Breast epithelium (tissue), 4 donors: ENCODE results near the gene MYBPC3. TPM values are rescaled to one million over a fixed set of nuclear protein-coding genes. Genes with fewer than 3 reads are reported as not detected.

Experiments
- DNase-seq, 2 donors: peaks; one replicate each; pipeline ENCODE4 v3.0.0-alpha.2; 2019; ENCODE audit warnings: low spot score in 2 of 2
- H3K27ac ChIP-seq, 2 donors: fragments of 200-600 bp; sonication (generic) in 1 of 2; one replicate each; pipeline ENCODE4 v1.5.1; 2016 to 2019; ENCODE audit warnings: mild to moderate bottlenecking in 1 of 2
- H3K27me3 ChIP-seq, 2 donors: fragments of 200-600 bp; sonication (generic) in 1 of 2; one replicate each; pipeline versions ENCODE4 v1.5.1 to v1.6.0; 2017 to 2019; ENCODE audit warnings: control low read depth in 1 of 2, mild to moderate bottlenecking in 1 of 2
- H3K36me3 ChIP-seq: fragments of 200-600 bp; one replicate; pipeline ENCODE4 v1.5.1; 2019
- H3K4me1 ChIP-seq, 2 donors: fragments of 200-600 bp; sonication (generic); one replicate each; pipeline ENCODE4 v1.5.1; 2016 to 2019; ENCODE audit warnings: control low read depth in 1 of 2
- H3K4me3 ChIP-seq, 3 donors: fragments of 200-600 bp; sonication (generic); 1 replicate in 2 of 3; 2 replicates in 1 of 3; pipeline ENCODE4 v1.5.1; 2016 to 2019; ENCODE audit warnings: mild to moderate bottlenecking in 3 of 3, moderate library complexity in 2 of 3
- H3K9me3 ChIP-seq, 2 donors: fragments of 200-600 bp; sonication (generic) in 1 of 2; one replicate each; pipeline ENCODE4 v1.5.1; 2016 to 2019; ENCODE audit warnings: control low read depth in 1 of 2
- POLR2A ChIP-seq: fragments of 450-650 bp; IDR thresholded peaks from one replicate; pipeline ENCODE4 v1.6.1; 2016; ENCODE audit warnings: antibody characterized with exemption, mild to moderate bottlenecking, moderate library complexity
- POLR2AphosphoS5 ChIP-seq, 3 donors: sonication (generic); formaldehyde crosslinking; IDR thresholded peaks; one replicate each; pipeline ENCODE4 v1.6.1; 2017; ENCODE audit warnings: antibody characterized with exemption in 3 of 3
- intact Hi-C: fragments of 100-400 bp; cut with DNase I; formaldehyde crosslinking; loops from one replicate; pipeline ENCODE4 v1.15.1; 2023; ENCODE audit warnings: low total_unique reads
- total RNA-seq, 3 donors: library from RNA; depleted of rRNA; stranded (reverse); fragments of >200 nt; gene quantifications; one replicate each; pipeline ENCODE4 v1.1.0, GENCODE V29; 2016
- TF ChIP-seq, protein P1 (sequence below), 3 donors: fragments of 450-650 bp; IDR thresholded peaks; one replicate each; pipeline ENCODE4 v1.5.1; 2016 to 2017; ENCODE audit warnings: antibody characterized with exemption in 3 of 3, mild to moderate bottlenecking in 3 of 3, moderate library complexity in 3 of 3

The MYBPC3 gene
- total RNA-seq, 3 donors from 2014 or later, result under 0.01 TPM; not detected in 1

DNA sequence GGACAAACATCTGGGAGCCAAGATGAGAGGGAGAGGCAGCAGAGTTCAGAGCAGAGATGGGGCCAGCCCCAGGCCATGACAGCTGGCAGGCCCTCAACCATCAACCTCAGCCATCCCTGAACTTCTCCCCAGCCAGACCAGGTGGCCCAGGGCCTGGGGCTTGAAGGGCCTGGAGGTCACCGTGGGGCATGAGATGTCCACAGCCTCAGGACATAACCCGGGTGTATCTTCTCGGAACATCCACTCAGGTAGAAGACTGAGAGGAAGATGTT, 43.5 kb upstream of the MYBPC3 start:
- H3K27me3 ChIP-seq, result no peaks in the 10 kb centered on the region
- peaks cover 0 to 3% of the 10 kb centered on the region in 2 donors for H3K4me1 ChIP-seq
- intact Hi-C loops, result no loop called here
- TF ChIP-seq POLR2AphosphoS5 (IDR thresholded peaks at IDR 0.05), result no peak
- TF ChIP-seq, protein P1, sequence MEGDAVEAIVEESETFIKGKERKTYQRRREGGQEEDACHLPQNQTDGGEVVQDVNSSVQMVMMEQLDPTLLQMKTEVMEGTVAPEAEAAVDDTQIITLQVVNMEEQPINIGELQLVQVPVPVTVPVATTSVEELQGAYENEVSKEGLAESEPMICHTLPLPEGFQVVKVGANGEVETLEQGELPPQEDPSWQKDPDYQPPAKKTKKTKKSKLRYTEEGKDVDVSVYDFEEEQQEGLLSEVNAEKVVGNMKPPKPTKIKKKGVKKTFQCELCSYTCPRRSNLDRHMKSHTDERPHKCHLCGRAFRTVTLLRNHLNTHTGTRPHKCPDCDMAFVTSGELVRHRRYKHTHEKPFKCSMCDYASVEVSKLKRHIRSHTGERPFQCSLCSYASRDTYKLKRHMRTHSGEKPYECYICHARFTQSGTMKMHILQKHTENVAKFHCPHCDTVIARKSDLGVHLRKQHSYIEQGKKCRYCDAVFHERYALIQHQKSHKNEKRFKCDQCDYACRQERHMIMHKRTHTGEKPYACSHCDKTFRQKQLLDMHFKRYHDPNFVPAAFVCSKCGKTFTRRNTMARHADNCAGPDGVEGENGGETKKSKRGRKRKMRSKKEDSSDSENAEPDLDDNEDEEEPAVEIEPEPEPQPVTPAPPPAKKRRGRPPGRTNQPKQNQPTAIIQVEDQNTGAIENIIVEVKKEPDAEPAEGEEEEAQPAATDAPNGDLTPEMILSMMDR (IDR thresholded peaks at IDR 0.05), result no peak
- TF ChIP-seq POLR2A, result no peak
- DNase-seq, result no peak
- no peak overlapping the region for H3K4me3 ChIP-seq
- peak overlapping the region in 1 of 2 donors; percentile 88 for H3K27ac ChIP-seq
- H3K9me3 ChIP-seq, result no peaks in the 10 kb centered on the region
- H3K36me3 ChIP-seq, result no peaks in the 10 kb centered on the region

DNA sequence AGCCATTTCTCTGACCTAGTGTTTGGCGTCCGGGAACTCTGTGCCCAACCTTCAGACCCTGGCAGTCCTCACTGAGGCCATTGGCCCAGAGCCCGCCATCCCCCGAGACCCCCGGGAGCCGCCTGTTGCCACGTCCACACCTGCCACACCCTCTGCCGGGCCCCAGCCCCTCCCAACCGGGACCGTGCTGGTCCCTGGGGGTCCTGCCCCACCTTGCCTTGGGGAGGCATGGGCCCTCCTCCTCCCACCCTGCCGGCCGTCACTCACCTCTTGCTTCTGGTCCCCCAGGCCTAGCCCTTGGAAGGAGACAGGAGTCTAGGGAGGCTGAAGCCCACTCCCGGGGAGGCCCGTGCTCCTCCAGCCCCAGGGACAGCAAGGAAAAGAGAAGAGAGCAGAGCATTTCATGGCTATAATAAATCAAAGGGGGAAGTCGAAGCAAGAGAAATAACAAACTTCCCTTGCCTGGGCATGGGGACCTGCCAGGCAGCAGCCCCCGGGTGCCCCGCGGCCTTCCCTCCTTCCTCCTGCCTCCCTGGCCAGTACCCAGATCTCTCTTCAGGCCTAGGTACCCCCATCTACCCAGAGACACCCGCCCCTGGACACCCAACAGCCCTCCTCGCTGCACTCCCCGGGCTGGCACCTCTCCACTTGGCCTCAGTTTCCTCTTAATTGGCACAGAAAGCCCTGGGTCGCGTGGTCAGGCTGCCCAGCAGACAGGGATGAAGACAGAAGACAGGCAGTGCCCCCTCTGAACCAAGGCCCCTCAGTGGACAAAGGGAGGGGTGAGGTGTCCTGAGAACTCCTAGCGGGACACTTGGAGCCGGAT, 42.9 kb upstream of the MYBPC3 start:
- Histone ChIP-seq H3K4me3 (peak overlapping the region in 2 of 3 donors; percentile 8 to 19), H3K27me3 (no peaks in the 10 kb centered on the region), H3K36me3 (no peaks in the 10 kb centered on the region), H3K27ac (peak overlapping the region; percentile 73 to 88), H3K4me1 (peaks cover 0 to 3% of the 10 kb centered on the region in 2 donors), H3K9me3 (no peaks in the 10 kb centered on the region)
- peak in 1 of 2 donors; percentile 45 for DNase-seq
- no peak for TF ChIP-seq POLR2A
- TF ChIP-seq POLR2AphosphoS5 (IDR thresholded peaks at IDR 0.05), result no peak
- TF ChIP-seq, protein P1 (IDR thresholded peaks at IDR 0.05), result no peak
- intact Hi-C loops, result no loop called here

DNA sequence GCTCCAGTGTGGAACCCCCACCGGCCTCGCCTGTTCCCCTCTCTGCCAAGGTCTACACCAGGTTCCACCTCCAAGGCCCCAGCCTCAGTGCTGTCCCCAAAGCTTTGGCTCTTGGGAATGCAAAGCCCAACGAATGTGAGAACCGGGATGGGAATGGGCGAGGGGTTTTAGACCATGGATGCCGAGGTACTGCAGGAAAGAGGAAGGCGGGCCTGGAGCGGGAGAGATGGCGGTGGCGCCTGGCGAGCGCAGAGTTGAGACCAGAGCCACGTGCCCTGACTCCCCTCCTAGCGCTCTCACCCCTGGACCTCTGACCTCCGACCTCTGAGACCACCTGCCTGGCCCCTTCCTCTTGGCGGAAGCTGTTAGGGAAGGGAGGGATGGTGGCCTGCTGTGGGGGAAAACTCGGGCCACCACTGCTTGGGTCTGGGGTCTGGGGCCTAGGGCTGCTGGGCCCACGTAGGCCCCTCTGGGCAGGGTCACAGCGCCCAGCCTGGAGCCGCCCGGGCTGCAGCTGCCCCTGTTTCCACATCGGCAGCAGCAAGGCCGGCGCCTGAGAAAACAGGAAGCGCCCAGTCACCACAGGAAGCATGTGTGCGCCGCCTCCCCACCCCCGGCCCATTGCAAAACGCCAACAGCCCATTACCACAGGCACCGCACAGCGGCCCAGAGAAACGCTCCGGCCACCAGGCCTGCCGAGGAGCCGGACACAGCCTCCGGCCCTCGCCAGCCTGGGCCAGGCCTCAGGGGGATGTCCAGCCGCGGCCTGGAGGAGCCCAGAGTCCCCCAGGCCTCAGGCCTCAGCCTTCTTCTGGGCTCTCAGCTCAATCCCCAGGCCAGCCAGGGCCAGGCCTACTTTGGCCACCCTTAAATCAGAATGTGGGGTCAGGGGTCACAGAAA, 42.1 kb upstream of the MYBPC3 start:
- peak overlapping the region in 2 of 3 donors; percentile 8 to 19 for H3K4me3 ChIP-seq
- H3K27ac ChIP-seq, result peak overlapping the region; percentile 73 to 88
- DNase-seq, result peak in 1 of 2 donors; percentile 49
- intact Hi-C loops, result no loop called here
- no peaks in the 10 kb centered on the region for H3K36me3 ChIP-seq
- H3K27me3 ChIP-seq, result no peaks in the 10 kb centered on the region
- H3K9me3 ChIP-seq, result no peaks in the 10 kb centered on the region
- TF ChIP-seq, protein P1 (IDR thresholded peaks at IDR 0.05), result no peak
- TF ChIP-seq POLR2A (no peak), POLR2AphosphoS5 (IDR thresholded peaks at IDR 0.05) (no peak)
- no peaks in the 10 kb centered on the region for H3K4me1 ChIP-seq

DNA sequence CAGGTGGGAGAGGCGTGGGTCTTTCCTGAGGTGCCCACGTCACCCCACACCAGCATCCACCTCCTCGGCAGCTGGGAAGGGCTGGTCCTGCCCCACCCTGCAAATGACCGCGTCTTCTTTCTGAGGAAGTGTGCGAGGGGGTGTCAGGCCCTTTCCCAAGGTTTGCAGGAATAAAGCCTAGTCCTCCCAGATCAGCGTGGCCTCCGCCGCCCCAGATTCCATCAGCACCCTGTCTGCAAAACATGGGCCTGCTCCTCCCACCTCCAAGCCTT, 41.5 kb upstream of the MYBPC3 start:
- Histone ChIP-seq H3K9me3 (no peaks in the 10 kb centered on the region), H3K4me3 (no peak overlapping the region), H3K36me3 (no peaks in the 10 kb centered on the region), H3K27ac (peak overlapping the region; percentile 73 to 88), H3K27me3 (no peaks in the 10 kb centered on the region), H3K4me1 (no peaks in the 10 kb centered on the region)
- TF ChIP-seq POLR2AphosphoS5 (IDR thresholded peaks at IDR 0.05) (no peak), POLR2A (no peak)
- TF ChIP-seq, protein P1 (IDR thresholded peaks at IDR 0.05), result no peak
- DNase-seq, result no peak
- intact Hi-C loops, result no loop called here
